Measurements from ENCODE around the gene PCBP3.

PCBP3 gene

GRCh38 chr21:45867041-45867666 is 223.6 kb downstream of the PCBP3 start:
- TF ChIP-seq CTCF (IDR thresholded peaks at IDR 0.05; ENCODE audit: low read length) (no peak), EZH2 (optimal IDR thresholded peaks at IDR 0.05; ENCODE audit: low read depth, low read length) (no peak), EZH2phosphoT487 (IDR thresholded peaks at IDR 0.05; ENCODE audit: low read length) (no peak)
- H3K36me3 ChIP-seq (replicated peaks; ENCODE audit: insufficient read depth, low read length): no peaks in the 10 kb centered on the region
- H2AFZ ChIP-seq (ENCODE audit: low read length): no peak overlapping the region
- no peak overlapping the region for H3K27ac ChIP-seq (ENCODE audit: low read length)
- DNase-seq: no peak
- no peak overlapping the region for H3K4me3 ChIP-seq (ENCODE audit: low read length)
- no peaks in the 10 kb centered on the region for H4K20me1 ChIP-seq (ENCODE audit: insufficient read depth, low read length)
- no peak overlapping the region for H3K4me2 ChIP-seq (ENCODE audit: low read depth, low read length)
- H3K4me1 ChIP-seq (ENCODE audit: low read length): no peaks in the 10 kb centered on the region
- H3K27me3 ChIP-seq (replicated peaks; ENCODE audit: insufficient read depth, low read length): peaks cover 32% of the 10 kb centered on the region
- H3K9me3 ChIP-seq (replicated peaks; ENCODE audit: insufficient read depth, low read length): no peaks in the 10 kb centered on the region
- H3K79me2 ChIP-seq (ENCODE audit: low read length): no peaks in the 10 kb centered on the region
- H3K9ac ChIP-seq (ENCODE audit: low read length): no peak overlapping the region
- no peaks in the 10 kb centered on the region for H3K9me2 ChIP-seq (replicated peaks; ENCODE audit: insufficient read depth, low read length)
- no peaks in the 10 kb centered on the region for H3F3A ChIP-seq (ENCODE audit: insufficient read depth, low read length)

- no peak overlapping the region for H3K9ac ChIP-seq (ENCODE audit: low read length)
- H3K4me3 ChIP-seq (ENCODE audit: low read length): no peak overlapping the region
- H3K79me2 ChIP-seq (ENCODE audit: low read length): no peaks in the 10 kb centered on the region
- H3K36me3 ChIP-seq (replicated peaks; ENCODE audit: insufficient read depth, low read length): no peaks in the 10 kb centered on the region
- no peak for DNase-seq
- no peak overlapping the region for H3K4me2 ChIP-seq (ENCODE audit: low read depth, low read length)
- no peaks in the 10 kb centered on the region for H3K4me1 ChIP-seq (ENCODE audit: low read length)
- H3K27ac ChIP-seq (ENCODE audit: low read length): no peak overlapping the region
- no peaks in the 10 kb centered on the region for H3K9me3 ChIP-seq (replicated peaks; ENCODE audit: insufficient read depth, low read length)
- no peaks in the 10 kb centered on the region for H4K20me1 ChIP-seq (ENCODE audit: insufficient read depth, low read length)
- peaks cover 32% of the 10 kb centered on the region for H3K27me3 ChIP-seq (replicated peaks; ENCODE audit: insufficient read depth, low read length)
- H3K9me2 ChIP-seq (replicated peaks; ENCODE audit: insufficient read depth, low read length): no peaks in the 10 kb centered on the region
- no peak for TF ChIP-seq EZH2 (optimal IDR thresholded peaks at IDR 0.05; ENCODE audit: low read depth, low read length)
- TF ChIP-seq CTCF (IDR thresholded peaks at IDR 0.05; ENCODE audit: low read length): no peak
- TF ChIP-seq EZH2phosphoT487 (IDR thresholded peaks at IDR 0.05; ENCODE audit: low read length): no peak
- no peak overlapping the region for H2AFZ ChIP-seq (ENCODE audit: low read length)
- no peaks in the 10 kb centered on the region for H3F3A ChIP-seq (ENCODE audit: insufficient read depth, low read length)
These were observed 224.2 kb downstream of the PCBP3 start for GRCh38 chr21:45867671-45868081.

GRCh38 chr21:45868086-45868485 is 224.6 kb downstream of the PCBP3 start:
- Histone ChIP-seq H3K27ac (ENCODE audit: low read length) (no peak overlapping the region), H3F3A (ENCODE audit: insufficient read depth, low read length) (no peaks in the 10 kb centered on the region), H3K27me3 (replicated peaks; ENCODE audit: insufficient read depth, low read length) (peaks cover 33% of the 10 kb centered on the region), H4K20me1 (ENCODE audit: insufficient read depth, low read length) (no peaks in the 10 kb centered on the region), H3K9me2 (replicated peaks; ENCODE audit: insufficient read depth, low read length) (no peaks in the 10 kb centered on the region), H3K4me1 (ENCODE audit: low read length) (no peaks in the 10 kb centered on the region), H3K9me3 (replicated peaks; ENCODE audit: insufficient read depth, low read length) (no peaks in the 10 kb centered on the region), H3K79me2 (ENCODE audit: low read length) (no peaks in the 10 kb centered on the region), H3K4me3 (ENCODE audit: low read length) (no peak overlapping the region), H3K4me2 (ENCODE audit: low read depth, low read length) (no peak overlapping the region), H2AFZ (ENCODE audit: low read length) (no peak overlapping the region), H3K9ac (ENCODE audit: low read length) (no peak overlapping the region), H3K36me3 (replicated peaks; ENCODE audit: insufficient read depth, low read length) (no peaks in the 10 kb centered on the region)
- DNase-seq: no peak
- no peak for TF ChIP-seq CTCF (IDR thresholded peaks at IDR 0.05; ENCODE audit: low read length)
- no peak for TF ChIP-seq EZH2phosphoT487 (IDR thresholded peaks at IDR 0.05; ENCODE audit: low read length)
- TF ChIP-seq EZH2 (optimal IDR thresholded peaks at IDR 0.05; ENCODE audit: low read depth, low read length): no peak

Data from MM.1S (cell line).